ENCODE data around the gene PIGQ.

Gene PIGQ

DNA sequence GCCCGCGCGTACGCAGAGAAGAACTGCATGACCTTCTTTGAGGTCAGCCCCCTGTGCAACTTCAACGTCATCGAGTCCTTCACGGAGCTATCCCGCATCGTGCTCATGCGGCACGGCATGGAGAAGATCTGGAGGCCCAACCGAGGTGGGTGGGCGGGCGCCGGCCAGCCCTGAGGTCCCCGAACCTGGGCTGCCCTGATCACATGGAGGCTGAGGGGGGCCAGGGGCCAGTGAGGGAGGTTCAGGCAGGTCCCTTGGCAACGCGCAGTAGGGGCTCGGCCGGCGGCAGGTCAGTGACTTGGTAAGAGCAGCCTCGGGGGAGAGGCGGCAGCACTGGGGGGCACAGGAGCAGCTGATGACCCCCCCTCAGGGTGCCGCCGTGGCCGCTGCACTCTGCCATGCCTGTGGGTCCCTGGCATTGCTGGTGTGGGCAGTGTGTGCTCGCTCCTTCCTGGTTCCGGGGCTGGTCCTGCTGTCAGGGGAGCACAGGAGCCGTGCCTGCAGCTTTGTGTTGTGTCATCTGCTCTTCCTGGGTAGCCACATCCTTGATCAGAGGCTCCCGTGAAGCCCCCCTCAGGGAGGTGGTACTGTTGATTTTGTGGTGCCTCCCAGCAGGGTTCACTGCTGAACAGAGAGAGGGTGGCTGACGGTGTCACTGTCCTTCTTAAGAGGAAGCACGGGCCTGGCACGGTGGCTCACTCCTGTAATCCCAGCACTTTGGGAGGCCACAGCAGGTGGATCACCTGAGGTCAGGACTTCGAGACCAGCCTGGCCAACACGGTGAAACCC lies 56.4 kb downstream of the PIGQ start:
- Histone ChIP-seq H4K20me1 (peaks cover 9 to 100% (median 73%) of the 10 kb centered on the region in 11 experiments; a peak in 21 of 22 replicates), H3K27ac (no peak overlapping the region), H3K4me2 (peak overlapping the region in 3 of 11 experiments; percentile 2 to 50 (median 5); a peak in 1 of 22 replicates), H3K9ac (peak overlapping the region in 1 of 11 experiments; percentile 19; a peak in 1 of 22 replicates), H3K4me1 (peaks cover 25 to 61% (median 50%) of the 10 kb centered on the region in 10 experiments), H3K36me3 (peaks cover 7 to 46% (median 37%) of the 10 kb centered on the region in 11 experiments; a peak in 19 of 22 replicates), H3K4me3 (no peak overlapping the region), H3K9me3 (replicated peaks in 1 of 11) (no peaks in the 10 kb centered on the region), H3K27me3 (no peaks in the 10 kb centered on the region)
- no peak for TF ChIP-seq Cebpa-rat (IDR thresholded peaks at IDR 0.05)

DNA sequence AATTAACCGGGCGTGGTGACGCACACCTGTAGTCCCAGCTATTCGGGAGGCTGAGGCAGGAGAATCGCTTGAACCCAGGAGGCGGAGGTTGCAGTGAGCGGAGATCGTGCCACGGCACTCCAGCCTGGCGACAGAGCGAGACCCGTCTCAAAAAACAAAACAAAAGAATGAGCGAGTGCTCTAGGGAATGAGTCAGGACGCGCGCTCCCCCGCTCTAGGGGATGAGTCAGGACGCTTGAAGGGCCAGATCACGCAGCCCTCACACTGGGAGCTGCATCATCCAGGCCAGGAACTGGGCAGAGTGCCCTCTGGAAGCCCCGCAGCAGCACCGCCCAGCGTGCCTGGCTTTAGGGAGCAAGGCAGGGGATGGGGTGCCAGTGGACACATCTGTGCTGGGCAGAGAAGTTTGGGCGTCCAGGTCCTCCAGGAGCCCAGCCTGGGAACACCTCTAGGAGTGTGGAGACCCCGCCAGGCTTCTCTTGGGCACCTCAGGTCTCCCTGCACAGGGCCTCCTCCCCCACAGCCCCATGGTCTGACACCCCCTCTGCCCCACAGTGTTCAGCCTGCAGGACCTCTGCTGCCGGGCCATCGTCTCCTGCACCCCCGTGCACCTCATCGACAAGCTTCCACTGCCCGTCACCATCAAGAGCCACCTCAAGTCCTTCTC lies 57.2 kb downstream of the PIGQ start:
- H3K9ac ChIP-seq = peak overlapping the region in 1 of 11 experiments; percentile 19; a peak in 1 of 22 replicates
- no peak overlapping the region for H3K4me3 ChIP-seq
- no peak overlapping the region for H3K27ac ChIP-seq
- no peaks in the 10 kb centered on the region for H3K27me3 ChIP-seq
- no peak for TF ChIP-seq Cebpa-rat (IDR thresholded peaks at IDR 0.05)
- H3K4me2 ChIP-seq = peak overlapping the region in 4 of 11 experiments; percentile 2 to 50 (median 14); a peak in 2 of 22 replicates
- peaks cover 7 to 46% (median 34%) of the 10 kb centered on the region in 11 experiments; a peak in 19 of 22 replicates for H3K36me3 ChIP-seq
- no peaks in the 10 kb centered on the region for H3K9me3 ChIP-seq (replicated peaks in 1 of 11)
- peaks cover 27 to 57% (median 45%) of the 10 kb centered on the region in 10 experiments for H3K4me1 ChIP-seq
- H4K20me1 ChIP-seq = peaks cover 4 to 95% (median 66%) of the 10 kb centered on the region in 11 experiments; a peak in 20 of 22 replicates

DNA sequence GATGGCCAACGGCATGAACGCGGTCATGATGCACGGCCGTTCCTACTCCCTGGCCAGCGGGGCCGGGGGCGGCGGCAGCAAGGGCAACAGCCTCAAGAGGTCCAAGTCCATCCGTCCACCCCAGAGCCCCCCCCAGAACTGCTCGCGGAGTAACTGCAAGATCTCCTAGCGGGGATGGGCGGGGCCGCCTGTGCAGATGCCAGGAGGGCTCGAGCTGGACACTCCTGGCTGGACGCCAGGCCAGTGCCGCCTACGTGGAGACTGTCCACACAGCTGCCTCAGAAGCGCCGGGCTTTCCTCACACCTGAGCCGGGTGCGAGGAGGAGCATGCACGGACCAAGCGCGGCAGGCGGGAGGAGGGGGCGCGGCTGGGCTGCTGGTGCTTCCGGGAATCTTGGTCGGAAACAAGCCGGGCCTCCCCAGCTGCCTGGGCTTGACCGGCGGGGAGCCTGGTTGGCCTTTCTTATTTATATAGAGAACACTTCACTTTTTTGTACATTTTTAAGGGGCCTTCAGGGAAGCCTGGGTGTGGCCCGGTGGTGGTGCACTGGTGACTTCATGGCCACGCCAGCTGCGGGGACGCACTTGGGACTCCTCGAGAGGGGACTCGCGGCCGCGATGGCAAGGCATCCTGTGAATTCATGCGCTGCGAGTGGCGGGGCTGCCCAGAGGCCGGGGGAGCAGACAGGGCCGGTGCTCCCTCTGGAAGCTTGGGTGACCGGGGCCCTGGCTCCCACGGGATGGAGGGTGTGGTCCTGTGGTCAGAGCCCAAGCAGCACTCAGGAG lies 57.9 kb downstream of the PIGQ start:
- Histone ChIP-seq H3K4me2 (peak overlapping the region in 2 of 11 experiments; percentile 2 to 50; a peak in 1 of 22 replicates), H3K4me1 (peaks cover 27 to 53% (median 41%) of the 10 kb centered on the region in 10 experiments), H3K36me3 (peaks cover 7 to 50% (median 39%) of the 10 kb centered on the region in 11 experiments; a peak in 19 of 22 replicates), H3K27ac (no peak overlapping the region), H3K9ac (no peak overlapping the region), H3K9me3 (replicated peaks in 1 of 11) (no peaks in the 10 kb centered on the region), H4K20me1 (peaks cover 4 to 95% (median 65%) of the 10 kb centered on the region in 11 experiments; a peak in 20 of 22 replicates), H3K27me3 (no peaks in the 10 kb centered on the region), H3K4me3 (no peak overlapping the region)
- TF ChIP-seq Cebpa-rat (IDR thresholded peaks at IDR 0.05) = no peak

DNA sequence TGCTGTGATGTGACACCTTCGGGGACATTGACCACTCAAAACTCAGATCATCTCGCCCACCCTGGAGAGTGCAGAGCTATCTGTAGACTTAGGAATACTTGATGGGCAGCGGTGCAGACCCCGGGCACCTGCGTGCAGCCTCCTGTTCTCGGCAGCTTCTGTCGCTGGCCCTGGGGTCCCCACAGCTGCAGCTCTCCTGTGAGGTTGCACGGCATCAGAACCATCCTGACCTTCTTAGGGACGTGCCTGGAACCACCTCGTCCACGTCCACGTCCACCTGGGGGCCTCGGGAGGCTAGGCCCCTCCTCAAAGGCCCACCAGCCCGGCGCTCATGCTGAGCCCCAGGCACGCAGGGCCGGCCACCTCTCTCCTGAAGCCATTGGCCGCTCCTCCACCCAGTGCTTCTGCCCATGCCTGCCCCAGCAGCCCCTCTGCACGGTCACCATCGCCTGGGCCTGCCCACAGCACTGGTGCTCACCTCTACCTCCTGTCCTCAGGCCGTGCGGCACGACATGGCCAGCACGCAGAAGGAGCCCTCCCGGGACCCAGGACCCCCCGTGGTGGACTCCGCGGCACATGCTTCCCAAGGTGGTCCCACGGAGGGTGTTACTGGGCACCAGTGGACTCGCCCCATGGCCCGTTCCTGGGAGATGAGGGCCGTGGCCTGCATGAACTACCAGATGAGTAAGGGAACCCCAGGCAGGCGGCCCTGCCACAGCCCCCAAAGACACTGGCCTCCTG lies 58.7 kb downstream of the PIGQ start:
- no peak overlapping the region for H3K4me3 ChIP-seq
- peaks cover 27 to 53% (median 39%) of the 10 kb centered on the region in 10 experiments for H3K4me1 ChIP-seq
- H3K27ac ChIP-seq = no peak overlapping the region
- H3K27me3 ChIP-seq = no peaks in the 10 kb centered on the region
- no peak for TF ChIP-seq Cebpa-rat (IDR thresholded peaks at IDR 0.05)
- H3K9me3 ChIP-seq (replicated peaks in 1 of 11) = no peaks in the 10 kb centered on the region
- H3K9ac ChIP-seq = no peak overlapping the region
- H4K20me1 ChIP-seq = peaks cover 4 to 95% (median 66%) of the 10 kb centered on the region in 11 experiments; a peak in 20 of 22 replicates
- H3K36me3 ChIP-seq = peaks cover 11 to 58% (median 48%) of the 10 kb centered on the region in 11 experiments; a peak in 20 of 22 replicates
- H3K4me2 ChIP-seq = no peak overlapping the region

DNA sequence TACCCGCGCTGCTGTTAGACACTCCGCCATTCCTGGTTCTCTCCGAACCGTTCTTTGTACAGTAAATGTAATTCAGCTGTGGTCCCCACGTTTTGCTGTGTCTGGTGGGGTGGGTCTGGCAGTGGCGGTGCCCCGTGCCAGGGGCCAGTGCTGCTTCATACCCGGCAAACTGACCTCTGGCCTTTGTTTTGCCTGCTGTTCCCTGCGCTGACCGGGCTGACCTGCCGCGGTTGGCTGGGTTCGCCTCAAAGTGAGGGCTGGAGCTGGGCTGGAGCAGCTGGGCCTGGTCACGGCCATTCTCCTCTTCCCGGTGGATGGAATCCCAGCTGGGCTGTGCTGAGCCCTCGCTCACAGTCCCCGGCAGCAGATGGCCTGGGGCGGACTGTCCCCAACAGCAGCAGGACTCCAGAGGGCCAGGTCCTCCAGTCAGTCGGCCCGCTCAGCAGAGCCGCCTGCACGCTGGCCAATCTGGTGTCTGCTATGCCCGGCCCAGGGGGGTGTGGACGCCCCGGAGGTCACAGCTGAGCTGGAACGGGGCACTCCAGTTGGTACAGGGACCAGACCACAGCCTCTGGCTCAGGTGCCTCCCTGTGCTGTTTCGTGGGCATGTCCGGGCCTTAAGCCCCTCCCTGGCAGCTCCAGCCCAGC lies 59.5 kb downstream of the PIGQ start:
- Histone ChIP-seq H4K20me1 (peaks cover 4 to 95% (median 62%) of the 10 kb centered on the region in 11 experiments; a peak in 20 of 22 replicates), H3K36me3 (peaks cover 20 to 67% (median 56%) of the 10 kb centered on the region in 11 experiments), H3K27me3 (no peaks in the 10 kb centered on the region), H3K27ac (no peak overlapping the region), H3K4me2 (no peak overlapping the region), H3K9me3 (replicated peaks in 1 of 11) (no peaks in the 10 kb centered on the region), H3K9ac (peak overlapping the region in 1 of 11 experiments; percentile 5; a peak in 1 of 22 replicates), H3K4me1 (peaks cover 23 to 46% (median 33%) of the 10 kb centered on the region in 10 experiments), H3K4me3 (no peak overlapping the region)
- no peak for TF ChIP-seq Cebpa-rat (IDR thresholded peaks at IDR 0.05)

DNA sequence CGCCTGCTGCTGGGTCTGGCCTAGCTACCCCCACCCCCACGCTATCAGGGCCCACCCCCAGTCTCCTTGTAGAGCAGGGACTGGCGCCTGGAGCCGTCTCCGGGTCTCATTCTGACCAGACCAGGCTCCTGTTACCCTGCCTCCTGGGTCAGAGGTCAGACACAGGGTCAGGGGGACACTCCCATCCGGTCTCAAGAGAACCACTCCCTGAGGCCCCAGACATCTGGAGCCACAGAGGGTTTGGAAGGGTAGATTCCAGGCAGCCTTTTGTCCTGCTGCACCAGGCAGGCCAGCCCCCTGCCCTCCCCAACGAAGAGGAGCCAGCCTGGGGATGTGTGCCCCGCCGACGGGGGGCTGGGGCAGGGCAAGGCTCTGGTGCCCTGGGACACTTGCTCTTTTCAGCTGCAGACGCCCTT lies 60.1 kb downstream of the PIGQ start:
- H3K27me3 ChIP-seq = no peaks in the 10 kb centered on the region
- H3K9me3 ChIP-seq (replicated peaks in 1 of 11) = no peaks in the 10 kb centered on the region
- H4K20me1 ChIP-seq = peaks cover 4 to 95% (median 62%) of the 10 kb centered on the region in 11 experiments; a peak in 20 of 22 replicates
- peaks cover 23 to 47% (median 33%) of the 10 kb centered on the region in 10 experiments for H3K4me1 ChIP-seq
- peak overlapping the region in 7 of 11 experiments; percentile 19 to 64 (median 51); a peak in 5 of 22 replicates for H3K4me2 ChIP-seq
- no peak overlapping the region for H3K4me3 ChIP-seq
- TF ChIP-seq Cebpa-rat (IDR thresholded peaks at IDR 0.05) = no peak
- no peak overlapping the region for H3K27ac ChIP-seq
- peak overlapping the region in 3 of 11 experiments; percentile 49 to 53 (median 50); a peak in 5 of 22 replicates for H3K9ac ChIP-seq
- peaks cover 21 to 72% (median 59%) of the 10 kb centered on the region in 11 experiments for H3K36me3 ChIP-seq

DNA sequence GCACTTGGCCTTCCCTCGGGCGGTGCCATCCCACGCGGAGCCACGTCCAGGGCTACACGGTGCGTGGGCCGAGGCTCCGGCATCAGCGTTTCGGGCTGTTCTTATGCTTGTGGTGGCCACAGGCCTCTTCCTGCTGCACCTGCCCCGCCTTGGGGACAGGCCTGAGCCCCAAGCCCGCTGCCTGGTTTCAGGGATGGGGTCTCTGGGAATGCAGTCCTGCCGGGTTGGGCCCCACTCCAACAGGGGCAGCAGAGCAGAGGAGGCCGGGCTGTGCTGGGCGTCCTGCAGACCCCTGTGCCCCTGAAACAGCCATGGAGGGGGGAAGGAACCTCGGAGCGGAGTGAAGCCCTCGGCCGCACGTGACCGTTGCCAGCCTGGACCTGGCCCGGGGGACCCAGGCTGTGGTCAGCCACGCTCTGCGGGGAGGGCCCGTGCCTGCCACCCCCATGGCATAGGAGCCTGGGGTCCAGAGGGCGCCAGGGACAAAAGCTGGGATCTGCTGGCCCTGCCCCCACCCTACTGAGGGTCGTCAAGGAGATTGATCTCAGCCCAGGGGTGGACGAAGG lies 60.6 kb downstream of the PIGQ start:
- TF ChIP-seq Cebpa-rat (IDR thresholded peaks at IDR 0.05) = no peak
- Histone ChIP-seq H3K4me1 (peaks cover 23 to 52% (median 34%) of the 10 kb centered on the region in 10 experiments), H4K20me1 (peaks cover 1 to 95% (median 62%) of the 10 kb centered on the region in 11 experiments; a peak in 20 of 22 replicates), H3K27me3 (no peaks in the 10 kb centered on the region), H3K4me2 (peak overlapping the region in 10 of 11 experiments; percentile 19 to 64 (median 50); a peak in 14 of 22 replicates), H3K4me3 (no peak overlapping the region), H3K9ac (peak overlapping the region in 6 of 11 experiments; percentile 7 to 58 (median 50); a peak in 8 of 22 replicates), H3K36me3 (peaks cover 21 to 70% (median 59%) of the 10 kb centered on the region in 11 experiments), H3K27ac (no peak overlapping the region), H3K9me3 (replicated peaks in 1 of 11) (no peaks in the 10 kb centered on the region)

All from BLaER1 treated with 17β-estradiol and CSF1 and Interleukin-3, amounts not matched to agents 10 nM and 100 nM (cell line).